Mammary epithelial cell (primary cell): ENCODE measurements around the gene LGALS1.

Experiments used
- EZH2 ChIP-seq: IDR thresholded peaks from 2 replicates; pipeline ENCODE4 v1.6.1; 2012; ENCODE audit warnings: low read length, inconsistent platforms, borderline replicate concordance
- TF ChIP-seq, protein P1 (sequence below), 2 donors: IDR thresholded peaks in 1 of 2; conservative IDR thresholded peaks in 1 of 2; 2 replicates each; pipeline ENCODE4 v1.5.1; 2011 to 2012; ENCODE audit warnings: inconsistent platforms in 2 of 2, low read length in 2 of 2, mild to moderate bottlenecking in 2 of 2, control low read depth in 1 of 2, low read depth in 1 of 2; ENCODE audit not compliant: insufficient read depth in 1 of 2; ENCODE audit errors: extremely low read depth in 1 of 2

DNA sequence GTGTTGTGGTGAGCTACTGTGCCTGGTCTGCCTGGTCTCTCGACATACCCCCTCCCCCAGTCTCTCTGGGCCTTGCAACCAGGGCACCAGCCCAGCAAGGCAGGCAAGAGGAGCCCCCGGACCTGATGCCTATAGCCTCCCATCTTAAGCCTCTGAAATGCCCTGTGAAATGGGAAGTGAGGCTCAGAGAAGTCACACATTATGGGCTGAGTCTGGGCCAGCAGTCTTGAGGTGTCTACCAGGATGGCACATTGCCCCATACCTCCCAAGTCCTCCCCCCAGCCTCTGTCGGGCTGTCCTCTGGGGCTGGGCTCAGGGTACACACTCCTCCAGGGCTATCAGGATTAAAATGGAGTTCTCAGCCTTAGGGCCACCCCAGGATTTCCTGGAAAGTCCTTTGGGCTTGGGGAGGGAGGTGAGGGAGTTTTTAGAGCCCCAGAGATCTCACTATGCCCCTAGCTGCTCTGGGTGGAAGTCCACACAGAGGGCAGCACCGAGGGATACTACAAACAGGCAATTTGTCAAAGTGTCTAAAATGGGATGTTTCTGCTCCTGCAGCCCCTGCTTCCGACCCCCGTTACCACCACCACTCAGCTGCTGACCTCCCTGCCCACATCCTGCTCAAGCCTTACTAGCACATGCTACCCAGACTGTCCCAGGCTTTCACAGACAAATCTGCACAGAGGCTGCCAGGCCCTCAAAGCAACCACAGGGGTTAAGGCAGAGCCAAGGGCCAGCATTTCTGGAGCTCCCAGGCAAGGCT is 39.1 kb upstream of the LGALS1 start:
- TF ChIP-seq, protein P1, sequence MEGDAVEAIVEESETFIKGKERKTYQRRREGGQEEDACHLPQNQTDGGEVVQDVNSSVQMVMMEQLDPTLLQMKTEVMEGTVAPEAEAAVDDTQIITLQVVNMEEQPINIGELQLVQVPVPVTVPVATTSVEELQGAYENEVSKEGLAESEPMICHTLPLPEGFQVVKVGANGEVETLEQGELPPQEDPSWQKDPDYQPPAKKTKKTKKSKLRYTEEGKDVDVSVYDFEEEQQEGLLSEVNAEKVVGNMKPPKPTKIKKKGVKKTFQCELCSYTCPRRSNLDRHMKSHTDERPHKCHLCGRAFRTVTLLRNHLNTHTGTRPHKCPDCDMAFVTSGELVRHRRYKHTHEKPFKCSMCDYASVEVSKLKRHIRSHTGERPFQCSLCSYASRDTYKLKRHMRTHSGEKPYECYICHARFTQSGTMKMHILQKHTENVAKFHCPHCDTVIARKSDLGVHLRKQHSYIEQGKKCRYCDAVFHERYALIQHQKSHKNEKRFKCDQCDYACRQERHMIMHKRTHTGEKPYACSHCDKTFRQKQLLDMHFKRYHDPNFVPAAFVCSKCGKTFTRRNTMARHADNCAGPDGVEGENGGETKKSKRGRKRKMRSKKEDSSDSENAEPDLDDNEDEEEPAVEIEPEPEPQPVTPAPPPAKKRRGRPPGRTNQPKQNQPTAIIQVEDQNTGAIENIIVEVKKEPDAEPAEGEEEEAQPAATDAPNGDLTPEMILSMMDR (conservative IDR thresholded peaks at IDR 0.05 in 1 of 2, IDR thresholded peaks at IDR 0.05 in 1 of 2; ENCODE audit: extremely low read depth in 1 of 2, insufficient read depth in 1 of 2, low read depth in 1 of 2, low read length in 2 of 2): peak in 1 of 2 donors; percentile 11
- no peak for TF ChIP-seq EZH2
